Loucy (cell line): Measurements from ENCODE around the gene GRAMD4.

ENCODE experiments used
- EZH2phosphoT487 ChIP-seq: fragments of 200-600 bp; IDR thresholded peaks from 2 replicates; pipeline ENCODE4 v1.6.1; 2018; ENCODE audit warnings: antibody characterized with exemption, mild to moderate bottlenecking, moderate library complexity, borderline replicate concordance
- TF ChIP-seq, protein P1 (sequence below): fragments of 200-600 bp; sonication (generic); conservative IDR thresholded peaks from 2 replicates; pipeline ENCODE4 v1.5.1; 2014; ENCODE audit warnings: mild to moderate bottlenecking, antibody characterized with exemption, low read length

DNA sequence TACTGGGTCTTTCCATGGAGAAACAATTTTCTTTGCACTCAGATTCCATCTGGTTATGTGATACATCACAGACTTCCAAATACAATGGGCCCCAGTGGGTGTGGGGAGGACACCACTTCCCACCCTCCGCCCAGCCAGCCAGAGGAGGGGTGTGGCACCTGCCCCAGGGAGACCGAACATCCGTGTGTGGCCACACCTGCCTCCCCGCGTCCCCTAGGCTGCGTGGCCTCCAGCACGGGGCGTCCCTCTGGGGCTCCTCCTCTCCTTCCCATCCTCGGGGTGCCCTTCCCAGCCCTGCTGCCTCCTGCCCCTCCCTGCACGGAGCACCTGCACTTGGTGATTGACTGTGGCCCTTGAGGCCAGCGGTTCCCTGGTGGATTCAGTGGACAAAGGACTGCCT is 68.8 kb downstream of the GRAMD4 start:
- TF ChIP-seq, protein P1, sequence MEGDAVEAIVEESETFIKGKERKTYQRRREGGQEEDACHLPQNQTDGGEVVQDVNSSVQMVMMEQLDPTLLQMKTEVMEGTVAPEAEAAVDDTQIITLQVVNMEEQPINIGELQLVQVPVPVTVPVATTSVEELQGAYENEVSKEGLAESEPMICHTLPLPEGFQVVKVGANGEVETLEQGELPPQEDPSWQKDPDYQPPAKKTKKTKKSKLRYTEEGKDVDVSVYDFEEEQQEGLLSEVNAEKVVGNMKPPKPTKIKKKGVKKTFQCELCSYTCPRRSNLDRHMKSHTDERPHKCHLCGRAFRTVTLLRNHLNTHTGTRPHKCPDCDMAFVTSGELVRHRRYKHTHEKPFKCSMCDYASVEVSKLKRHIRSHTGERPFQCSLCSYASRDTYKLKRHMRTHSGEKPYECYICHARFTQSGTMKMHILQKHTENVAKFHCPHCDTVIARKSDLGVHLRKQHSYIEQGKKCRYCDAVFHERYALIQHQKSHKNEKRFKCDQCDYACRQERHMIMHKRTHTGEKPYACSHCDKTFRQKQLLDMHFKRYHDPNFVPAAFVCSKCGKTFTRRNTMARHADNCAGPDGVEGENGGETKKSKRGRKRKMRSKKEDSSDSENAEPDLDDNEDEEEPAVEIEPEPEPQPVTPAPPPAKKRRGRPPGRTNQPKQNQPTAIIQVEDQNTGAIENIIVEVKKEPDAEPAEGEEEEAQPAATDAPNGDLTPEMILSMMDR = no peak
- TF ChIP-seq EZH2phosphoT487 = no peak
